ENCODE results near the gene DDX55.

- TF ChIP-seq, protein P1, sequence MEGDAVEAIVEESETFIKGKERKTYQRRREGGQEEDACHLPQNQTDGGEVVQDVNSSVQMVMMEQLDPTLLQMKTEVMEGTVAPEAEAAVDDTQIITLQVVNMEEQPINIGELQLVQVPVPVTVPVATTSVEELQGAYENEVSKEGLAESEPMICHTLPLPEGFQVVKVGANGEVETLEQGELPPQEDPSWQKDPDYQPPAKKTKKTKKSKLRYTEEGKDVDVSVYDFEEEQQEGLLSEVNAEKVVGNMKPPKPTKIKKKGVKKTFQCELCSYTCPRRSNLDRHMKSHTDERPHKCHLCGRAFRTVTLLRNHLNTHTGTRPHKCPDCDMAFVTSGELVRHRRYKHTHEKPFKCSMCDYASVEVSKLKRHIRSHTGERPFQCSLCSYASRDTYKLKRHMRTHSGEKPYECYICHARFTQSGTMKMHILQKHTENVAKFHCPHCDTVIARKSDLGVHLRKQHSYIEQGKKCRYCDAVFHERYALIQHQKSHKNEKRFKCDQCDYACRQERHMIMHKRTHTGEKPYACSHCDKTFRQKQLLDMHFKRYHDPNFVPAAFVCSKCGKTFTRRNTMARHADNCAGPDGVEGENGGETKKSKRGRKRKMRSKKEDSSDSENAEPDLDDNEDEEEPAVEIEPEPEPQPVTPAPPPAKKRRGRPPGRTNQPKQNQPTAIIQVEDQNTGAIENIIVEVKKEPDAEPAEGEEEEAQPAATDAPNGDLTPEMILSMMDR (conservative IDR thresholded peaks at IDR 0.05; ENCODE audit: low read depth in 2 of 2) = no peak
- TF ChIP-seq REST (IDR thresholded peaks at IDR 0.05; ENCODE audit: unreplicated experiment) = no peak
Measured at GRCh38 chr12:123667771-123668170, 65.9 kb downstream of the DDX55 start.

All from GM23338 (cell line).